HS-27A (cell line): ENCODE measurements around the gene SERPINI2.

Source experiments
- DNase-seq: peaks from one replicate; pipeline ENCODE4 v3.0.0-alpha.2; 2012; ENCODE audit warnings: low read depth, missing footprints

The SERPINI2 gene

DNA sequence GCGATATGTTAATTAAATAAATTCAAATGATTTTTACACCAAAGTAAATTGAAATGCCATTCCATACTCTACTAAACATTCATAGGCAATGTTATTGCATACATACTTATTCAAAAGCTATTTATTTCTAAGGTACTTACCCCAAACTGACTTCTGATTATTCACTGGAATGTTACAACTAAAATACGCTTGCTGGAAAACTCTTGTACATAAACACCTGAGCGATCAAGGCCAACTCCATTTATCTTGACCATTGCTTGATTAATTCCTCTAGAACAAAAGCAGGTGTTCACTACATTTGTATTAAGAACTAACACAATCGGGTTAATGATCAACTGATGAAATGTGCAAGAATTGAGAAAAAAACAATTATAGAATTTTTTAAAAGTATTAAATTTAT is at the start of gene SERPINI2:
SERPINI2 (minus strand) TSS at position 180 of the 400 bp plus-strand sequence. CDS start 2,208 bp downstream, outside the sequence.
- no peak for DNase-seq

- DNase-seq = no peak
These were observed 47.1 kb upstream of the SERPINI2 start for GRCh38 chr3:167521006-167521355.

DNA sequence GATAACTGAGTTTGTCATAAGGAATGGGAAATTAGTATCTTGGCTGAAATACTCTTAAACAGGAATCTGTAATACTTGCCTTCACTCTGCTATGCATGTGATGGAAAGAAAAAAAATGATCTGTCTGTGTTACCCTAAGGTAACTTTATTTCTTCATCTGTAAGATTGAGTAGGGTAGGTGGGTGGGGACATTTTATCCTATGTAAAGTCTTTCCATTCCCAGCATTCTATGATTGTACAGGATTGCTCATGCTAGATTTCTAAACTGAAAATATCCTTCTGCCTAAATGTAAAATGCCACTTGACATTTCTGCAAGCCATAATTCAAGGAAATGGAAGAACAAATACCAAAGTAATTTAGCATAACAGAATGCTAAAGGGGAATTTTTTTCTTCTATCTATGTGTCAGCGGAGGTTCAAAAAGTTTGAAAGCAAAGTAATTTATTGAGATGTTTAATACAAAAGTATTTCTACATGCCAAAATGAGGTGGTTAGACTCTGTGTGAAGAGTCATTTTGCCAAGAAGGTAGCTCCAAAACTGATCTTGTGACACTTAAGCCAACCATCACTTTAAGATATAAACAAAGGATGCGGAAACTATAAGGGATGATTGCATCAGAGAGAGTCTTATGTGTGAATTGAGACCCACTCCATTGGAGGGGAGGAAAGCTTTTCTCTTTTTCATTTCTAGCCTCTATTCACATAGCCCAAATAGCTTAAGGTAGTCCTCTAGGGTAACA is 46.6 kb upstream of the SERPINI2 start:
- DNase-seq = no peak

GRCh38 chr3:167507954-167508353 is 34.1 kb upstream of the SERPINI2 start:
- no peak for DNase-seq

- no peak for DNase-seq
These were observed 28.6 kb upstream of the SERPINI2 start for GRCh38 chr3:167502401-167502800.

DNA sequence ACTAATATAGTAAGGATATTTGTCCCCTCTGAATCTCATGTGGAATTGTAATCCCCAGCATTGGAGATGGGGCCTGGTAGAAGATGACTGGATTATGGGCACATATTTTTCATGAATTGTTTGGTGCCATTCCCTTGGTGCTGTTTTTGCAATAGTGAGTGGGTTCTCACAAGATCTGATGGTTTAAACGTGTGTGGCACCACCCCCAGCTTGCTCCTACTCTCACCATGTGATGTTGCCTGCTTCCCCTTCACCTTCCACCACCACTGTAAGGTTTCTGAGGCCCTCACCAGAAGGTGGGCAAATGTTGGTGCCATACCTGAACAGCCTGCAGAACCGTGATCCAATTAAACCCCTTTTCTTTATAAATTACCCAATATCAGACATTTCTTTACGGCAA is 28.1 kb upstream of the SERPINI2 start:
- no peak for DNase-seq

DNA sequence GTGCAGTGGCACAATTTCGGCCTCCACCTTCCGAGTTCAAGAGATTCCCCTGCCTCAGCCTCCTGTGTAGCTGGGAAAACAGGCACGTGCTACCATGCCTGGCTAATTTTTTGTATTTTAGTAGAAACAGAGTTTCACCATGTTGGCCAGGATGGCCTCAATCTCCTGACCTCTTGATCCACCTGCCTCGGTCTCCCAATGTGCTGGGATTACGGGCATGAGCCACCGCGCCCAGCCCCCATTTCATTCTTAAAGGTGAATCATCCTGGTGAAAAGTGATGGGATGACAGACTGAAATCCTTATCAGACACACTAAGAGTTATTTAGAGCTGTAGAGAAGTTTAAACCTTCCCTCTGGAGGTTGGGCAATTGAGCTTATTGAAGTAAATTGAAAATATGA is 24.1 kb upstream of the SERPINI2 start:
- no peak for DNase-seq

DNA sequence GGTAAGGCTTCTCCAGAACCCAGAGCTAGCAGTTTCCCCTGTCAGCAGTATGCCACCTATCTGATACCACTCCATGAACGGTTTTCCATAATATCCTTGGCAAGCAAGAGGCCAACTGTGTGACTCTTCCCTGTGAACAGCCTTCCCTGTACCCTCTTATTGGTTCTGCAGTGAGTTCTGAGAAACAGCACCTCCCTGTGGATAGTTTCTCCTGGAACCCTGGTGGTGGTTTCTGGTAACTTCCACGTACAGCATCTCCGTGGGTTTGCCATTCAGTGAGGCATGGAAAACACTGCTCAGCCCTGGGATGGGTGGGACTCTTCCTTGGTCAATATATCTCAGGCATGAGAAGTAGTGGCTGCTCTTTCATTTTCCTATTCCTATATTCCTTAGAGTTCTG is 19.4 kb upstream of the SERPINI2 start:
- DNase-seq = no peak

- DNase-seq = no peak
These were observed 17.8 kb upstream of the SERPINI2 start for GRCh38 chr3:167491621-167492020.

GRCh38 chr3:167489571-167489970 is 15.7 kb upstream of the SERPINI2 start:
- no peak for DNase-seq

- no peak for DNase-seq
These were observed 13.7 kb upstream of the SERPINI2 start for GRCh38 chr3:167487556-167487955.

GRCh38 chr3:167484551-167484950 is 10.7 kb upstream of the SERPINI2 start:
- no peak for DNase-seq

- DNase-seq = no peak
These were observed 10.1 kb upstream of the SERPINI2 start for GRCh38 chr3:167483708-167484475.

DNA sequence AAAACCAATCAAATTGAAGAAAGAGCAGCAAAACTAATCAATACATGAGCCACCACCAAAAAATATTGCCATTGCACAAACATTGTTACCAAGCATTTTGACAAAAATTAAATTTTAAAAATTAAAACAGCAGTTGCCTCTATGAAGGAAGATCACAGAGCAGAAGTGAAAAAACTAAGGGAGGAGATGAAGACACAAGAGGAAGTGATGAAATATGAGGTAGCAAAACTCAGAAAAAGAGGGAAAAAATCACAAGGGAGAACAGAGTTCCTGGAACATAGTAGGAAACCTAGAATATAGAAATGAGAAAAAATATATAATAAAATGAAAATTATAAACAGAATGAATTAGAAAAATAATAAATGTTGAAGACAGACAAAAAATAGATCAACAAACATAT is 7.3 kb upstream of the SERPINI2 start:
- no peak for DNase-seq

- no peak for DNase-seq
These were observed 6.9 kb upstream of the SERPINI2 start for GRCh38 chr3:167480748-167481147.

DNA sequence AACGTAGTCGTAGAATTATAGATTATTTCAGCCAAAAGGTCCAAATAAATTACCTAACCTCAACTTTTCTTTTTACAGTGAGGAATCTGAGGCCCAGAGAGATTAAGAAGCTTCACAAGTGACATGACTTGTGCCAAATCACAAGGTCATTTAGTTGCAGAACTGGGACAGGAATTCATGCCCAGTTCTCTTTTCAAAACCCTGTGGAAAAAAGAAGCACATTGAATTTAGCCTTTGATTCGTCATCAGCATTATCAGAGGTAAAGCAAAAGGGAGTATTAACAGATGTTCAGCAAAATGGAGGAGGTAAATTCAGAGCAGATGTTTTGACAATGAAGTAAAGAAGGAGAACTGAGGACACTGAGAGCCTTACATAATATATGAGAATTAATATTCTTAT is 4.5 kb downstream of the SERPINI2 start:
- DNase-seq = no peak

- DNase-seq = no peak
These were observed 5.8 kb downstream of the SERPINI2 start for GRCh38 chr3:167467848-167468611.

DNA sequence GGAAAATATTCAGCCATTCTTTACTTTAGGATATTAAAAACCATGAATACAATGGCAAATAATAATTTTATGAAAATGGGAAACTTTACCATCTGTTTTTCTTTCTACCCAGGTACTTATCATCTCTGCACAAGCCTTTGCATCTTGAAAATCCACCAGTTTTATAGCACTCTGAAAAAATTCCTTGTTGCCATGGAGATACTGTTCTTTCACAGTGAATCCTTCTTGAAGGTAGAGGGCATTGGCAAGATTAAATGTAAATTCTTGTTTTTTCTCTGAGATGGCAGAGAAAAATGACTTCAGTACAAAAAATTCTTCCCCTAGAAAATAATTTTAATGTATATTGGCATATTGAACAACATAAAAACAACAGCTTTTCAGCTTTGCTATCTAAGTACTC is 6.9 kb downstream of the SERPINI2 start:
- DNase-seq = no peak

DNA sequence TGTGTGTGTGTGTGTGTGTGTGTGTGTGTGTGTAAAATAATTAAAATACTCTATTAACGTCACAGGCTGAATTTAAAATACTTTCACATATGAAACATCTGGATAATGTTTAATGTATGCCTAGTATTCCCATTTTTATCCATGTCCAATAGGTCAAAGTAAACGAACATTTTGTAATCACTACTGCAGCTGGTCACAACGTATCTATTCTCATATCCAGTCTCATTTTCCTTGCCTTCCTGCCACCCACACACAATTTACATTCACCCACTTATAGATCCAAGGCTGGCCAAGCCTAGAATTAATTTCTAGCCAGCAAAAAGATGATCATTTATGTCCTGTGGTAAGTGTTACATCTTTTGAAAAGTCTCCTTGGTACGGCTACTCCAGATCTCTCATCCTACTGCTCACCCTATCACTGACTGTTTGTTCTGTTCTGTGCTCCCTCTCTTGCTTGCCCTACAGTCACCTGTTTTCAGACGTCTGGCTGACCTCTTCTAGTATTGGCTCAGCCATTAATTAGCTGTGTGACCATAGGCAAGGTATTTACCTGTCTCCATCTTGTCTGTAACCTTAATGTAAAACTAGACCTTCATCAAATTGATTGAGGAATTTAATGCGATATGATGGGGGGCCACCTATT is 17.6 kb downstream of the SERPINI2 start:
- DNase-seq = no peak

DNA sequence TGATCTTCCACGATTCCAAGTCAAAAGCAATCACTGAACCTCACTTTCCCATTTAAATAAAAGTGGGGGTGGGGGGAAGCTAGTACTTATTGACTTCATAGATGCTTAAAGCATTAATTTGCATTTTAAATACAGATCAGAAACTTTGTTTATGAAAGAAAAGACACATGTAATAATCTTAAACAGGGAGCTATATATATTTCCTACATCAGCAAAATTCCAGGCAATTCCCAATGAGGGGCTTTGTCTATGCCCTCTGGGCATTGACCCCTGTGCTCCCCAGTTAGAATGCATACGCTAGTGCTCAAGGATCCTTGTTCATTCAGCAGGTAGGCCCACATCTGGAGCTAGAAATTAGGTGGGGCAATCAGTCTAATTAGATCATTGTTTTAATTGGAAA is 20.0 kb downstream of the SERPINI2 start:
- DNase-seq = no peak

DNA sequence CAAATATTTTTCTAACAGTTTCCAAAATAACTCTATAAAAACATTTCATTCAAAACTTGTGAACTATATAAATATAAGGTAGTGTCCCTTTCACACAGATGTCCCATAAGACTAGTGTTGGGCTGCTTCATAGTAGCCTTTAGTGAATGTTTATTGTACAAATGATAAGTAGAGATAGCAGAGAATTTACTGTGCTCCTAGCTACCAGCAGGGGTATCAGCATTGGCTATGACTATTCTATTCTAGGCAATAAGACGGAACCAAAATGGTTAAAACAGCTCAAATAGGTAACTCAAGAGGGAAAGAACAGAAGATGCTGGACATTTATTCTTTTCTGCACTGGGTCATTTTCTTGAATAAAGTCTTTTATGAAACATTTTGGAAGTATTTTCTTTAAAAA is 22.6 kb downstream of the SERPINI2 start:
- DNase-seq = no peak

- DNase-seq = no peak
These were observed 23.2 kb downstream of the SERPINI2 start for GRCh38 chr3:167450675-167451074.
